Activated gamma-delta T cell (primary cell): ENCODE measurements around the gene GSTA4.
"Not testable (repeated sequence)": the region's sequence is repeated elsewhere in the genome, so short reads cannot be mapped to it uniquely, and the experiment has no call there.

Experiments
- DNase-seq: peaks from one replicate; lab custom pipeline; 2025; lab: John Stamatoyannopoulos, UW

GSTA4 gene

DNA sequence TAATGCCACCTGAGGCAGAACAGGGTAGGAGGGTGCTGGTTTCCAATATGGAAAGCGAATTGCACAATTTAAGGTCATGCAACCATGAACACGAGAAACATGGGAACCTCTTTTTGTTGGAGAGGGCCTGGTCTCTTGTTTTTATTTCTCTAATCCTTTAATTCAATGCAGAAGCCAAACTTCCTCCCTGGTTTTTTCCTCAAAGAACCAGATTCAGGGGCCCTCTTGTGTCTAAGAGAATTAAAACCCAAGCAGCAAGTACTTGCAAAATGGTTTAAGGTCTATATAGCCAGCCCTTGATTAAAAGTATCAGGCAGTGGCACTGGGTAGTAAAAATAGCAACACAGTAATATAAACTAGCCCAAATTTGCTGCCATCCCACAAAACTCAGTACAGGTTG lies 19.5 kb downstream of the GSTA4 start:
- DNase-seq = no peak

- no peak for DNase-seq
Observed at GRCh38 chr6:52972989-52973388, 22.1 kb downstream of the GSTA4 start.

DNA sequence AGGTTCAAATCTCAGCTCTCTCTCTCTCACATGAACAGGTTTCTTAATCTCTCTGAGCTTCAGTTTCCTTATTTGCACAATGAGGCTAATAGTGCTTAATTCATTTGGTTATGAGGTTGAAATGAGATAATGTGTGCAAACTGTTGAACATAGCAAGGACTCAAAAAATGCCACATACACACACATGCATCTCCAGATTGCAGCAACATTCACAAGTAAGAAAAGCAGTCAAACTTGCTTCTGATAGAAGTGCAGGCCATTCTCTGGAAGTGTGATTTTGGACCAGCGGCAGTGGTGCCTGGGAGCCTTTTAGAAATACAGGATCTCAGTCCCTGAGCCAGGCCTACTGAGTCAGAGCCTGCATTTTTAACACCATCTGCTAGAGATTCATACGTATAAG lies 25.7 kb downstream of the GSTA4 start:
- no peak for DNase-seq

GRCh38 chr6:52966101-52966500 lies 29.0 kb downstream of the GSTA4 start:
- no peak for DNase-seq

- no peak for DNase-seq
Observed at GRCh38 chr6:52965380-52965779, 29.7 kb downstream of the GSTA4 start.

GRCh38 chr6:52964318-52964717 lies 30.8 kb downstream of the GSTA4 start:
- DNase-seq = no peak

GRCh38 chr6:52962701-52963100 lies 32.4 kb downstream of the GSTA4 start:
- DNase-seq = no peak

DNA sequence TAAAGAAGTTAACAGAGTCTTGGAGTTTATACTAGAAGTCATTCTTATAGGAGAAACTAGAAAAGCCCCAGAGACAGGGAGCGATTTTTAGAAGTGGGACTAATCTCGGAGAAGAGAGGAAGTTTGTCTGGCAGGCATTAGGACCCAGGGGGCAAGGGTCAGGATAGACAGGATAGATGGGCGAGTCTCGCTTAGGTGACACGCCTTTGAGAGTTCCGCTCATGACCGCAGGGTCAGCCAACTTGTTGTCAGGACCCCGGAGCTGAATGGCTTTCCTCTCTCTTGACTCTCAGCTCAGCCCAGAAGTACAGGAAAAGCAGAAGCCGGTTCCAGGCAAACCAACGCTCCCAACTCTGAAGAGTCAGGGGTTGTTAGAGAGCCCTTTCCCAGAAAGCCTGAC lies 34.1 kb downstream of the GSTA4 start:
- DNase-seq = not testable (repeated sequence)

- DNase-seq = not testable (repeated sequence)
Observed at GRCh38 chr6:52960211-52960610, 34.9 kb downstream of the GSTA4 start.

- no peak for DNase-seq
Observed at GRCh38 chr6:52958546-52959255, 36.4 kb downstream of the GSTA4 start.

GRCh38 chr6:52955871-52956270 lies 39.2 kb downstream of the GSTA4 start:
- DNase-seq = no peak

- DNase-seq = no peak
Observed at GRCh38 chr6:52953911-52954839, 40.9 kb downstream of the GSTA4 start.

- DNase-seq = no peak
Observed at GRCh38 chr6:52946306-52946705, 48.8 kb downstream of the GSTA4 start.

DNA sequence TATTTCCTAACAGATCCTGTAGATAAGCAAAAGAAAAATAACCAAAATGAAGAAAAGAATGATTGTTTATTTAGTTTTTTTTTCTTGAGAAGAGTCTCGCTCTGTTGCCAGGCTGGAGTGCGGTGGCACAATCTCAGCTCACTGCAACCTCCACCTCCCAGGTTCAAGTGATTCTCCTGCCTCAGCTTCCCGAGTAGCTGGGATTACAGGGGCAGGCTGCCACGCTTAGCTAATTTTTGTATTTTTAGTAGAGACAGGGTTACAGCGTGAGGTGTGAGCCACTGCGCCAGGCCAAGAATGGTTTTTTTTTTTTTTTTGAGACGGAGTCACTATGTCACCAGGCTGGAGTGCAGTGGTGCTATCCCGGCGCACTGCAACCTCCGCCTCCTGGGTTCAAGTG lies 52.3 kb downstream of the GSTA4 start:
- not testable (repeated sequence) for DNase-seq

DNA sequence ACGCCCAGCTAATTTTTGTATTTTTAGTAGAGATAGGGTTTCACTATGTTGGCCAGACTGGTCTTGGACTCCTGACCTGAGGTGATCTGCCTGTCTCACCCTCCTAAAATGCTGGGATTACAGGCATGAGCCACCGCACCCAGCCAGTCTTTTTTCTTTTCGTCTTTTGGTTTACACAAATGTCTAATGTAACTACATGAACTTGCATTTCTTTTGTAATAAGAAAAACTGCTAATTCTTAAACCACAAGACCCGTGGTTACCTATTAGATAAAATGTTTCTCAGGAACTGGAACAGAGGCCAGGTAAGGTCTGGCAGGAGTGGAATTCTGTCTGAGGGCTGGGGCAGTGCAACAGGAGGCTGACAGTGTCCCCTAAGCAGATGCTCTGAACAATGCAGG lies 52.9 kb downstream of the GSTA4 start:
- no peak for DNase-seq

DNA sequence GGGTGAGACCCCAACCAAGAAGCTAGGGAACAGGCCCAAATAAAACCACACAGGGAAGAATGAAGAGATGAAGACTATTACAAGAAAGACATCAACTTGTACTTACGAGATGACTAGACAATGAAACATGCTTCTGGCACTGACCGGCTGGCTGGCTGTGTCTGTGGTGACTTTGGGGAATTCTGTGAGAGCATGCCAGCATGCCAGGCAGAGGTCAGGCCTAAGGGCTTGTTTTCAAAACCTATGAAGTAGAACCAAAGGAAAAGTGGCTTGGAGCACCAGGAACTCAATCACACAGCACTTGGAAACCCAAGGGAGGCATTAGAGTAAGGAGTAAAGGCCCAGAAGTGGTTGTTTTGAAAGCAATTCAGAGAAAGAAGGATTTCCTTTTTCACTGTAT lies 57.2 kb downstream of the GSTA4 start:
- no peak for DNase-seq

- DNase-seq = no peak
Observed at GRCh38 chr6:52933778-52934177, 61.3 kb downstream of the GSTA4 start.

DNA sequence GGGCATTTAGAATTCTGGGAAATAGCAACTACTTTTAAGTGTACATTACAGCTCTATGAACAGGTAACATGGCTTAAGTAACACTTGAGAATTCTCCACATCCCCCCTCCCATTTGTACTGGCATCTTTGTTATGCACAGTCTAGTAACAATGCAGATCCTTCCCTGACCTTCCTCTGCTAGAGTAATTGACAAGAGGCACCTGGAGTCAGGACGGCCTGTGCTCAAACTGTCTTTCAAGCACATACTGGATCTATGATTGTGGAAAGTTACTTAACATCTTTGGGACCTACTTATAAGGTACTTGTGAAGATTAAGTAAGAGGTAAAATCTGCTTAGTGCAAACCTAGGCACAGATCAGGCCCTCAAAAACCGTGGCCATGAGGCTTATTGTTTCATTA lies 63.7 kb downstream of the GSTA4 start:
- DNase-seq = no peak

DNA sequence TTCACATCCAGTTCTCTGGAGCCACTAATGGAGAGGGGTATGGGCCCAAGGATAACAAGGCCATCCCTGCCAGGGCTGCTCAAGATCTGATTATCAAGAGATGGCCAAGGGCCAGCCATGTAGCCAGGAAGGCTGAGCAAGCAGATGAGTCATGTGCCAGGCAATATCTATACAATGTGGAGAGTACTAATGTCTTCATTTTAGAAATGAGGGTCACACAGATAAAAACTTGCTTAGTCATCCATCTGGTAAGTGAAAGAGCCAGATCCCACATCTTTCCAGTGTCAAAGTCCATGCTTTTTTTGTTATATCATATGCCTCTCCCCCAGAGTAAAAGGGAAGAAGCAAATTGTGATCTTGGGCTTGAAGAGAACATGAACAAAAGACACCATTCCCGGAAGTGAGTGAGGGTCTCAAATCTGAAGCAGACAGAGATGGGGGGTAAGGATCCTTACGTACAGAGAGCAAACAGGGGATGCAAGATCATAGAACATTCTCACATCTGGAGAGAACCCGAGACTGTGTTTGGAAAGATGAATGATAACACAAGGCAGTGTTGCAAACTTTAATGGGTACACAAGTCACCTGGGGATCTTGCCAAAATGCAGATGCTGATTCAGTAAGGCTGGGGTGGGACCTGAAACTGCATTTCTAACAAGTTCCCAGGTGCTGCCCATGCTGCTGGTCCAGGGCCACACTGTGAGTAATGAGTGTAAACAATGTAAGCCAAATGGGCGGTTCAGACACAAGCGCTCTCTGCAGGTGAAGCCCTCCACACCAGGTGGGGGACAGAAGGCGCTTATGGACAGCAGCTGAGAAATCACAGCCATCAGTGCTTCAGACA lies 65.5 kb downstream of the GSTA4 start:
- no peak for DNase-seq
